Lung (tissue), 12 donors: Measurements from ENCODE around the gene PLCB4. TPM values are rescaled to one million over a fixed set of nuclear protein-coding genes. Genes with fewer than 3 reads are reported as not detected.

Experiments
- ATAC-seq: fragments of 200-7000 bp; cut with Tn5 transposase; one replicate; pipeline ENCODE4 v1.9.1; 2020; ENCODE audit warnings: moderate number of reproducible peaks; ENCODE audit not compliant: insufficient read depth, low FRiP score
- DNase-seq, 3 donors: peaks; one replicate each; pipeline ENCODE4 v3.0.0-alpha.2; 2013 to 2017
- H3K27ac ChIP-seq, 2 donors: one replicate each; pipeline ENCODE4 v1.5.1; 2013; ENCODE audit warnings: mild to moderate bottlenecking in 2 of 2, moderate library complexity in 2 of 2, control low read depth in 1 of 2, inconsistent platforms in 1 of 2, low read depth in 1 of 2, low read length in 1 of 2
- H3K27me3 ChIP-seq, 3 donors: one replicate each; pipeline ENCODE4 v1.5.1; 2013; ENCODE audit warnings: low read length in 2 of 3; ENCODE audit not compliant: control insufficient read depth in 3 of 3, insufficient read depth in 3 of 3
- H3K36me3 ChIP-seq, 4 donors: one replicate each; pipeline ENCODE4 v1.5.1; 2013; ENCODE audit warnings: low read length in 4 of 4, mild to moderate bottlenecking in 1 of 4, moderate library complexity in 1 of 4; ENCODE audit not compliant: control insufficient read depth in 4 of 4, insufficient read depth in 4 of 4
- H3K4me1 ChIP-seq, 5 donors: one replicate each; pipeline ENCODE4 v1.5.1; 2013; ENCODE audit warnings: low read length in 5 of 5, mild to moderate bottlenecking in 2 of 5, moderate library complexity in 1 of 5; ENCODE audit not compliant: control insufficient read depth in 5 of 5, insufficient read depth in 5 of 5
- H3K4me3 ChIP-seq: one replicate; pipeline ENCODE4 v1.5.1; 2013; ENCODE audit warnings: mild to moderate bottlenecking, control low read depth, moderate library complexity
- H3K9ac ChIP-seq, 2 donors: one replicate each; pipeline ENCODE4 v1.5.1; 2013; ENCODE audit warnings: low read length in 2 of 2, control low read depth in 1 of 2; ENCODE audit not compliant: insufficient read depth in 1 of 2
- H3K9me3 ChIP-seq, 4 donors: one replicate each; pipeline ENCODE4 v1.5.1; 2013; ENCODE audit warnings: low read length in 3 of 4, mild to moderate bottlenecking in 1 of 4, moderate library complexity in 1 of 4; ENCODE audit not compliant: control insufficient read depth in 4 of 4, insufficient read depth in 3 of 4
- WGBS, 2 donors: extraction: QIAGEN DNeasy Blood & Tissue Kit; methylation state at CpG; one replicate each; pipeline ENCODE4 v1.1.7; 2013; 5-methylcytosine and 5-hydroxymethylcytosine counted together
- polyA plus RNA-seq, 2 donors: library from polyadenylated mRNA; stranded (reverse); fragments of 200-250 nt; gene quantifications; one replicate each; pipeline ENCODE4 v1.2.1, GENCODE V29; 2013
- total RNA-seq, 2 donors: library from RNA; depleted of rRNA in 1 of 2; stranded (reverse); fragments of >200 nt in 1 of 2; gene quantifications; one replicate each; pipeline ENCODE4 v1.2.1, GENCODE V29; 2014 to 2021
- TF ChIP-seq, protein P1 (sequence below): IDR thresholded peaks from 2 replicates; pipeline ENCODE4 v1.5.1; 2012; ENCODE audit warnings: mild to moderate bottlenecking; ENCODE audit errors: control extremely low read depth, extremely low read depth
- donor health status: control.
- donor health status: control.
- donor health status: Bipolar disorder and iron deficiency.
- donor health status: healthy.
- donor health status: DM: yes; HTN: yes; CAD: no.

The PLCB4 gene
- total and polyA plus RNA-seq, 4 donors: 2.1 to 18.6 (median 5.6) TPM

DNA sequence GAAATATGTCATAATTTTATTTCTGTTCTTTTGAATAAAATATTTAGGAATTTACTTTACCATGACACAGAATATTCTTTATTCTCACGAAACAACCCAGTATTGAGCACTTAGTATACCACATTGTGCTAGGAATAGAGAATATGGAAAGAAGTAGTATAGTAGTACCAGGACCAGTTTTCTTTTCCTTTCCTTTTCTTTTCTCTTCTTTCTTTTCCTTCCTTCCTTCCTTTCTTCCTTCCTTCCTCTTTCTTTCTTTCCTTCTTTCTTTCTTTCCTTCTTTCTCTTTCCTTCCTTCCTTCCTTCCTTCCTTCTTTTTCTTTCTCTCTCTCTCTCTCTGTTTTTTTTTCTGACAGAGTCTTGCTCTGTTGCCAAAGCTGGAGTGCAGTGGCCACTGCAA, 7.5 kb upstream of the PLCB4 start:
- H3K27ac ChIP-seq: no peak overlapping the region
- DNase-seq: no peak
- no peaks in the 10 kb centered on the region for H3K27me3 ChIP-seq
- H3K4me3 ChIP-seq: no peak overlapping the region
- no peaks in the 10 kb centered on the region for H3K4me1 ChIP-seq
- peaks cover 0 to 2% (median 0%) of the 10 kb centered on the region in 4 donors for H3K9me3 ChIP-seq
- TF ChIP-seq, protein P1, sequence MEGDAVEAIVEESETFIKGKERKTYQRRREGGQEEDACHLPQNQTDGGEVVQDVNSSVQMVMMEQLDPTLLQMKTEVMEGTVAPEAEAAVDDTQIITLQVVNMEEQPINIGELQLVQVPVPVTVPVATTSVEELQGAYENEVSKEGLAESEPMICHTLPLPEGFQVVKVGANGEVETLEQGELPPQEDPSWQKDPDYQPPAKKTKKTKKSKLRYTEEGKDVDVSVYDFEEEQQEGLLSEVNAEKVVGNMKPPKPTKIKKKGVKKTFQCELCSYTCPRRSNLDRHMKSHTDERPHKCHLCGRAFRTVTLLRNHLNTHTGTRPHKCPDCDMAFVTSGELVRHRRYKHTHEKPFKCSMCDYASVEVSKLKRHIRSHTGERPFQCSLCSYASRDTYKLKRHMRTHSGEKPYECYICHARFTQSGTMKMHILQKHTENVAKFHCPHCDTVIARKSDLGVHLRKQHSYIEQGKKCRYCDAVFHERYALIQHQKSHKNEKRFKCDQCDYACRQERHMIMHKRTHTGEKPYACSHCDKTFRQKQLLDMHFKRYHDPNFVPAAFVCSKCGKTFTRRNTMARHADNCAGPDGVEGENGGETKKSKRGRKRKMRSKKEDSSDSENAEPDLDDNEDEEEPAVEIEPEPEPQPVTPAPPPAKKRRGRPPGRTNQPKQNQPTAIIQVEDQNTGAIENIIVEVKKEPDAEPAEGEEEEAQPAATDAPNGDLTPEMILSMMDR: no peak
- H3K9ac ChIP-seq: no peak overlapping the region
- H3K36me3 ChIP-seq: no peaks in the 10 kb centered on the region
- no peak for ATAC-seq
- WGBS, 2 donors: 88 to 100% methylated on average over 1 of the region's 1 CpG

DNA sequence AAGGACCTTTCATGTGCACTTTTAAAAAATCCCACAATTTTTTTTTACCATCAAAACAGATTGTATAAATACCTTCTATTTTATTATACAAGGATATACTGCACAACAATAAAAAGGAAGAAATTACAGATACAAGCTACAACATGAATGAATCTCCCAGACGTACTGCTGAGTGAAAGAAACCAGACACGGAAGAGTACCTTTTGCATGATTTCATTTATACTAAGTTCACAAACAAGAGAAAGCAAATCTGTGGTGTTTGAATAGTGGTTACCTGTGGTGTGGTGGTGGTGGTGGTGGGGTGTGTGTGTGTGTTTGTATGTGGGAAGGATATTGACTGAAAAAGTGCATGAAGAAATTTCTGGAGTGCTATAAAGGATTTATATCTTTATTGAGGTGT, 6.8 kb upstream of the PLCB4 start:
- ATAC-seq: no peak
- Histone ChIP-seq H3K9me3 (peaks cover 0 to 2% (median 0%) of the 10 kb centered on the region in 4 donors), H3K9ac (no peak overlapping the region), H3K27me3 (no peaks in the 10 kb centered on the region), H3K4me1 (no peaks in the 10 kb centered on the region), H3K27ac (no peak overlapping the region), H3K36me3 (no peaks in the 10 kb centered on the region), H3K4me3 (no peak overlapping the region)
- TF ChIP-seq, protein P1: no peak
- 91 to 96% methylated on average over 2 of the region's 2 CpGs for WGBS, 2 donors
- no peak for DNase-seq

DNA sequence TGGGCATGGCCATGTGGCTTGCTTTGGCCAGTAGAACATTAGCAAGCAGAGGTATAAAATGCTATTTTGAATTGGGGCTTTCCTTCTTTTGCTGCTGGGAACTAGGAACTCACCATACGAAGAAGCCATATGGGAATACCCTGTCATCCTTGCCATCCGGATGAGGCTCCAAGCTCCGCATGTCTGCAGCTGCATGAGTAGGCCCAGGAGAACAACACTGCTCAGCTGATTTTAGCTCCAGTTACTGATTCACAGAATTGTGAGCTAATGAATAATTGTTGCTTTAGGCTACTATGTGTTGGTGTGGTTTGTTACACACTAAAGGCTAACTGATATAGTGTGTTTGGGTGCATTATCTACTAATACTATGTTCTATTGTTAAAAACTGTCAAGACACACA, 2.7 kb upstream of the PLCB4 start:
- Histone ChIP-seq H3K4me1 (peaks cover 0 to 8% (median 5%) of the 10 kb centered on the region in 5 donors), H3K27me3 (no peaks in the 10 kb centered on the region), H3K27ac (no peak overlapping the region), H3K9me3 (no peaks in the 10 kb centered on the region), H3K9ac (no peak overlapping the region), H3K4me3 (no peak overlapping the region), H3K36me3 (no peaks in the 10 kb centered on the region)
- no peak for ATAC-seq
- TF ChIP-seq, protein P1: no peak
- WGBS, 2 donors: 96% methylated on average over 3 of the region's 3 CpGs
- DNase-seq: no peak

DNA sequence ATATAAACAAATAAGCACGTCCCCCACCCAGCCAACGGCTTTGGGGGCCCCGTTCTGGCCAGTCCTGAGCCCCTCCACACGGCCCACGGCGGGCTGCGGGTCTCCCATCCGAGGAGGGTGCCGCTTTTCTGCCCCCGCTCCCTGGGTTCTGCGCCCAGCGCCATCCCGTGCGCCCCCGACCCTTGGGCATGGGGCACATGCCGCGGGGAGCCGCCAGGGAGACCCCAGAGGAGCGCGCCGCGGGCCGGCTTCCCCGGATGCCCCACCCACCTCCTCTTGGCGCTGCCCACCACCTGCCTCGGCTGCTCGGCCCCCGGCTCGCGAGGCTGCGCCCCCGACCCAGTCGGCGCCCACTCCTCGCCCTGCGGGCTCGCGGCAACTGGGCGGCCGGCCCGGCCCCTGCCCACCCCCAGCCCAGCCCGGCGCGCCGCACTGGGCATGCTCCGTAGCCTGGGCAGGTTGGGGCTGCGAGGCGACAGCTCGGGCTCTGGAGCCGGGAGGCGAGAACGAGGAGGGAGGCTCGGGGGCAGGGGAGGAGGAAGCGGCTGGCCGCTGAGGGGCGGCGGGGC, 570 bp upstream of the PLCB4 start:
- Histone ChIP-seq H3K9ac (peak overlapping the region in 1 of 2 donors; percentile 42), H3K27me3 (no peaks in the 10 kb centered on the region), H3K4me1 (peaks cover 3 to 12% (median 9%) of the 10 kb centered on the region in 5 donors), H3K36me3 (no peaks in the 10 kb centered on the region), H3K9me3 (no peaks in the 10 kb centered on the region), H3K27ac (peak overlapping the region; percentile 78 to 91), H3K4me3 (peak overlapping the region; percentile 65)
- ATAC-seq (peak; percentile 40), DNase-seq (peak; percentile 52 to 70 (median 68))
- TF ChIP-seq, protein P1: no peak
- 0 to 1% methylated on average over 35 to 57 of the region's 57 CpGs for WGBS, 2 donors
